ENCODE results near the gene TENT5D.
"Not testable (repeated sequence)": the region's sequence is repeated elsewhere in the genome, so short reads cannot be mapped to it uniquely, and the experiment has no call there.

Gene TENT5D

GRCh38 chrX:80420147-80420546, at the start of gene TENT5D:
Gene TENT5D (plus strand): TSS chrX:80420447. CDS start chrX:80442540, 22,093 bp downstream.
- DNase-seq (ENCODE audit: low spot score): no peak

DNA sequence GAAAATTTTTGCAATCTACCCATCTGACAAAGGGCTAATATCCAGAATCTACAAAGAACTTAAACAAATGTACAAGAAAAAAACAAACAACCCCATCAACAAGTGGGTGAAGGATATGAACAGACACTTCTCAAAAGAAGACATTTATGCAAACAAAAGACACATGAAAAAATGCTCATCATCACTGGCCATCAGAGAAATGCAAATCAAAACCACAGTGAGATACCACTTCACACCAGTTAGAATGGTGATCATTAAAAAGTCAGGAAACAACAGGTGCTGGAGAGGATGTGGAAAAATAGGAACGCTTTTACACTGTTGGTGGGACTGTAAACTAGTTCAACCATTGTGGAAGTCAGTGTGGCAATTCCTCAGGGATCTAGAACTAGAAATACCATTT, 34.6 kb upstream of the TENT5D start:
- not testable (repeated sequence) for DNase-seq (ENCODE audit: low spot score)

GRCh38 chrX:80388206-80388605, 32.0 kb upstream of the TENT5D start:
- no peak for DNase-seq (ENCODE audit: low spot score)

DNA sequence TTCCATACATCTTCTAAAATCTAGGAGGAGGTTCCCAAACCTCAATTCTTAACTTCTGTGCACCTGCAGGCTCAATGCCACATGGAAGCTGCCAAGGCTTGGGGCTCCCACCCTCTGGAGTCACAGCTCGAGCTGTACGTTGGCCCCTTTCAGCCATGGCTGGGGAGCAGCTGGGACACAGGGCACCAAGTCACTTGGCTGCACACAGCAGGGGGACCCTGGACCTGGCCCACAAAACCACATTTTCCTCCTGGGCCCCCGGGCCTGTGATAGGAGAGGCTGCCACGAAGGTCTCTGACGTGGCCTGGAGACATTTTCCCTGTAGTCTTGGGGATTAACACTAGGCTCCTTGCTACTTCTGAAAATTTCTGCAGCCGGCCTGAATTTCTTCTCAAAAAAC, 8.2 kb upstream of the TENT5D start:
- no peak for DNase-seq (ENCODE audit: low spot score)

DNA sequence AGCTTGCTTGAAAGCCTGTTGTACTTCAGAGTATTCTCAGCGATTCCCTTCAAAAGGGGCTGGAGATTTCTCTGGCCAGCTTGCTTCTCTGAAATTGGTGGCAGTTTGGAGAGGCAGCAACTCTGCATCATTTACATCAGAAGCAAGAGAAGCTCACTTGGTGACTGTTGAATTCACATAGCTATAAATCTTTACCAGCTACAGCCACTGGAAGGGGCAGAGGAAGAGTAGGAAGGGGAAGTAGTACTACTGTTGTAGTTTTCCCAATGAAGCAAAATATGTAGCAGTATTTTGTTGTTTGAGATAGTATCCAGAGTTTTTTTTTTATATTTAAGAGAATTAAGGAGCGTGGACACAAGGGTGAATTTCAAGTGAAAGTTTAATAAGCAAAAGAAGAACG, 2.8 kb downstream of the TENT5D start:
- no peak for DNase-seq (ENCODE audit: low spot score)

- DNase-seq (ENCODE audit: low spot score): no peak
These were observed 3.5 kb downstream of the TENT5D start for GRCh38 chrX:80423744-80424143.

- DNase-seq (ENCODE audit: low spot score): no peak
These were observed 10.7 kb downstream of the TENT5D start for GRCh38 chrX:80430826-80431504.

DNA sequence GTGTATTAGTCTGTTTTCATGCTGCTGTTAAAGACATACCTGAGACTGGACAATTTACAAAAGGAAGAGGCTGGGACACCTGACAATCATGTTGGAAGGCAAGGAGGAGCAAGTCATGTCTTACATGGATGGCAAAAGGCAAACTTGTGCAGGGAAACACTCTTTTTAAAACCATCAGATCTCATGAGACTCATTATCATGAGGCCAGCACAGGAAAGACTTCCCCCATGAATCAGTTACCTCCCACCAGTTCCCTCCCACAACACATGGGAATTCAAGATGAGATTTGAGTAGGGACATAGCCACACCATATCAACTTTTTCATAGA, 11.2 kb downstream of the TENT5D start:
- no peak for DNase-seq (ENCODE audit: low spot score)

- no peak for DNase-seq (ENCODE audit: low spot score)
These were observed 12.2 kb downstream of the TENT5D start for GRCh38 chrX:80432441-80432840.

DNA sequence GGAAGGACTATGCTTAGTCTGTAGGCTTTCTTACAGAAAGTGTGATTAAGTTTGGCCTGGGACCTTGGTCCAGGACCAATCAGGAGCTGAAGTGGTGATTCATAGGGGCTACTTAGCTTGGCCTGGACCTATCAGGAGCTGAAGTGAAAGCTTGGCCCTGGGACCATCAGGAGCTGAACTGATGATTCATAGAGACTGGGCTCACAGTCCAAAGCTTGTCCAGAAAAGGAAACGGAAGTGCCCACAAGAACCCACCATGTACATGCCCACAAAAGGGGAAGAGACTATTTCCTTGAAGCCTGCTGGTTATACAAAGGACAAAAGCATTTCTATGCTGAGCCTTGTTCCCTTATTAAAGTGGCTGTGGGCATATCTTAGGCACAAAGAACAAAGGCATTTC, 12.6 kb downstream of the TENT5D start:
- DNase-seq (ENCODE audit: low spot score): no peak

DNA sequence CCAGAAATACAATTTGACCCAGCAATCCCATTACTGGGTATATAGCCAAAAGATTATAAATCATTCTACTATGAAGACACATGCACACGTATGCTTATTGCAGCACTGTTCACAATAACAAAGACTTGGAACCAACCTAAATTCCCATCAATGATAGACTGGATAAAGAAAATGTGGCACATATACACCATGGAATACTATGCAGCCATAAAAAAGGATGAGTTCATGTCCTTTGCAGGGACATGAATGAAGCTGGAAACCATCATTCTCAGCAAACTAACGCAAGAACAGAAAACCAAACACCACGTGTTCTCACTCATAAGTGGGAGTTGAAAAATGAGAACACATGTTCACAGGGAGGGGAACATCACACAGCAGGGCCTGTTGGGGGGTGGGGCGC, 47.9 kb downstream of the TENT5D start:
- not testable (repeated sequence) for DNase-seq (ENCODE audit: low spot score)

DNA sequence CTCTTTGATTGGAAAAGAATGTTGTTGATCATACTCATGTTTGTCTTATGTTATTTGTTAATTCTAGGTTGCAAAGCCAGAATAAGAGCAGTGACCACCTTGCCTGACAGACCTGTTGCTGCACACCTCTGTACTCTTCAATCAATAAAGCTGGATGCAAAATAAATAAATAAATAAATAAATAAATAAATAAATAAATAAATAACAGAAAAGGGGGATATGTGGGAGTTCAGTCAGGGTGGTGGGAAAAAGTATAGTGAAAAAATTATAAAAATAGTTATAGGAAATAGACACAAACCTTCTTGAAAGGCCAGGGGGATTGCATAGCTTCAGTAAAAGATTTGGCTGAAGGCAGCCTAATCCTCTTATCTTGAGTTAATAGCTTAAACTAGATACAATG, 51.3 kb downstream of the TENT5D start:
- DNase-seq (ENCODE audit: low spot score): no peak

GRCh38 chrX:80485543-80485942, 65.3 kb downstream of the TENT5D start:
- DNase-seq (ENCODE audit: low spot score): no peak

DNA sequence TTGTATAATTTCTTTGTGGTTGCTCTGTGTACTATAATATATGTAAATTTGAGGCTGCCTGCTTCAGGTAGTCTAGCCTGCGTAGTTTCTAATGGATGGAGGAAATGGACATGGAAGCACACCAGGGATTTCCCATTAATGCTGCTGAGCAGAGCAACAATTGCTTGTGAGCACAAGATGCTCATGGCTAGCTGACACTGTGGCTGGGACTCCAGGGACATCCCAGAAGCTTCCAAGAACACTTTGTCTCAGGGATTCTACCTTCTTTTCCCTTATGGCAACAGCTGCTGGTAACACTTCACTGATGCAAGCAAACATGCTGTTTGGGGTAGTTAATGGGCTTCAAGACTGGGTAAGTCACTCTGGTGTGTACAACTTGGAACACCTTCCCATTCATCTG, 66.1 kb downstream of the TENT5D start:
- DNase-seq (ENCODE audit: low spot score): no peak

DNA sequence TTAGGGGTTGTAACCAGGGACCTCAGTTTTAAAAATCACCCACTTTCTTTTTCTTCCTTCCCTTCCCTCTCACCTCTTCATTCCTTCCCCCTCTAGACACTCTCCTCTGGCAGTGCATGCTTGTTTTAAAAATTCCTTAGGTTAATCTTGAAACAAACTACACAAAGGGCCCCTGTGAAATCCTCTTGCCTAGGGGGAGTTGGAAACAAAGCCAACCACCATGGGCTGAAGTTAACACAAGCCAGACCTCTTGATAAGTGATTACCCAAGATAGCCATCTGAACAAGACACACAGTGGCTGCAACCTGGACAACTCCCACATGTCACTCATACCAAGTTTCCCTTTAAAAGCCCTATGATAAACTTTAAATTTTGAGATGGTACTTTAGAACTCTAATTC, 68.9 kb downstream of the TENT5D start:
- DNase-seq (ENCODE audit: low spot score): no peak
